Peyer's patch (tissue), 4 donors: Measurements from ENCODE around the gene FBXL4. TPM values are rescaled to one million over a fixed set of nuclear protein-coding genes. Genes with fewer than 3 reads are reported as not detected.
A peak's percentile ranks its signal among the peaks of the same experiment; 100 is the strongest.

Source experiments
- DNase-seq, 3 donors: peaks; one replicate each; pipeline ENCODE4 v3.0.0-alpha.2; 2017 to 2019
- H3K27ac ChIP-seq, 4 donors: fragments of 200-600 bp; sonication (generic); one replicate each; pipeline ENCODE4 v1.5.1; 2016 to 2019
- H3K27me3 ChIP-seq, 2 donors: fragments of 200-600 bp; sonication (generic); one replicate each; pipeline ENCODE4 v1.5.1; 2019
- H3K36me3 ChIP-seq, 3 donors: fragments of 200-600 bp; sonication (generic); one replicate each; pipeline ENCODE4 v1.5.1; 2016 to 2019
- H3K4me1 ChIP-seq, 4 donors: fragments of 200-600 bp; sonication (generic); one replicate each; pipeline ENCODE4 v1.5.1; 2016 to 2019
- H3K4me3 ChIP-seq, 4 donors: fragments of 200-600 bp; sonication (generic); 1 replicate in 3 of 4; 2 replicates in 1 of 4; pipeline ENCODE4 v1.5.1; 2016 to 2019; ENCODE audit warnings: mild to moderate bottlenecking in 1 of 4
- H3K9me3 ChIP-seq, 4 donors: fragments of 200-600 bp; sonication (generic); one replicate each; pipeline ENCODE4 v1.5.1; 2016 to 2019; ENCODE audit warnings: mild to moderate bottlenecking in 1 of 4
- POLR2A ChIP-seq, 2 donors: fragments of 450-650 bp; IDR thresholded peaks; one replicate each; pipeline ENCODE4 v1.5.1; 2017; ENCODE audit warnings: antibody characterized with exemption in 2 of 2, mild to moderate bottlenecking in 2 of 2, moderate library complexity in 2 of 2
- total RNA-seq, 4 donors: library from RNA; depleted of rRNA; stranded (reverse); fragments of >200 nt; gene quantifications; one replicate each; pipeline ENCODE4 v1.1.0, GENCODE V29; 2016
- TF ChIP-seq, protein P1 (sequence below), 6 experiments: fragments of 450-650 bp in 4 of 6; fragments of 200-600 bp in 2 of 6; sonication (generic) in 1 of 6; IDR thresholded peaks; one replicate each; pipeline ENCODE4 v1.5.1; 2017 to 2019; ENCODE audit warnings: antibody characterized with exemption in 6 of 6, mild to moderate bottlenecking in 3 of 6, moderate library complexity in 1 of 6

Gene FBXL4
- total RNA-seq, 4 donors from 2014 or later: 19.1 to 24.8 (median 21.2) TPM

DNA sequence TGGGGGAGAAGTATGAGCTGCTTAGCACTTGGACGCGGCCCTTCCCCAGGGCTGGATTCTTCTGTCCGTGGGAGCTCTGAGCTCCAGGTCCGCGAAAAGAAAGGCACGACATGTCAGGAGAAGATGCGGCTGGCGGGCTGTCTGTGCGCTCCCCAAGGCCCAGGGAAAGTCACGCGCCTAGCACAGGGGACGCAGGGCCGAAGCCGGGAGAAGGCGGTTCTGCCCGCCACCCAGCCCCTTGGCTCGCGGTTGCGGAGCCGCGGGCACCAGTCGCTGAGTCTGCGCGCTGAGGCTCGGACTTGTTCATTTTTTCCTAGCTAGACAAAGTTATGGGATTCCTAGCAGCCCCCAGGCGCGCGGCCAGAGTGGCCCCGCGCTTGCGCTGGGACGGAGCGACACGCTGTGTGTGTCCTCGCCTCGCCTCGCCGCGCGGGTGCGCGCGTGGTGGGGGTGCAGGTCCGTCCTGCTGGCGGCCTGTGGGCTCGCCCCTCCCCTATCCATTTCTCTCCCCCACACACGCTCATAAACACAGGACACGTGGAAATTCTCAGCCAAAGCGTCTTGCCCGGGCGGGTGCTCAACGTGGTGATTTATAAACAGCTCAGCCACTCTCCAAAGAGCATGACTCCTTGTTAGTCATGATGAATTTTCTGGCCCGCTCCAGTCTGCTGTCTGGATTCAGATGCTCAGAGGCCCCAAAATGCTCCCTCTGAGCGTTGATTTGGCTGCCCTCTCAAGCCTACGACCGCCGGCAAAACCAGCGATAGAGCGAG is 115.3 kb downstream of the FBXL4 start:
- no peak for DNase-seq
- no peak for TF ChIP-seq POLR2A (IDR thresholded peaks at IDR 0.05)
- TF ChIP-seq, protein P1, sequence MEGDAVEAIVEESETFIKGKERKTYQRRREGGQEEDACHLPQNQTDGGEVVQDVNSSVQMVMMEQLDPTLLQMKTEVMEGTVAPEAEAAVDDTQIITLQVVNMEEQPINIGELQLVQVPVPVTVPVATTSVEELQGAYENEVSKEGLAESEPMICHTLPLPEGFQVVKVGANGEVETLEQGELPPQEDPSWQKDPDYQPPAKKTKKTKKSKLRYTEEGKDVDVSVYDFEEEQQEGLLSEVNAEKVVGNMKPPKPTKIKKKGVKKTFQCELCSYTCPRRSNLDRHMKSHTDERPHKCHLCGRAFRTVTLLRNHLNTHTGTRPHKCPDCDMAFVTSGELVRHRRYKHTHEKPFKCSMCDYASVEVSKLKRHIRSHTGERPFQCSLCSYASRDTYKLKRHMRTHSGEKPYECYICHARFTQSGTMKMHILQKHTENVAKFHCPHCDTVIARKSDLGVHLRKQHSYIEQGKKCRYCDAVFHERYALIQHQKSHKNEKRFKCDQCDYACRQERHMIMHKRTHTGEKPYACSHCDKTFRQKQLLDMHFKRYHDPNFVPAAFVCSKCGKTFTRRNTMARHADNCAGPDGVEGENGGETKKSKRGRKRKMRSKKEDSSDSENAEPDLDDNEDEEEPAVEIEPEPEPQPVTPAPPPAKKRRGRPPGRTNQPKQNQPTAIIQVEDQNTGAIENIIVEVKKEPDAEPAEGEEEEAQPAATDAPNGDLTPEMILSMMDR (IDR thresholded peaks at IDR 0.05): no peak
- H3K27ac ChIP-seq: no peak overlapping the region
- peaks cover 0 to 10% (median 0%) of the 10 kb centered on the region in 4 donors for H3K9me3 ChIP-seq
- peak overlapping the region in 3 of 4 donors; percentile 56 to 61 (median 58) for H3K4me3 ChIP-seq
- peaks cover 0 to 77% of the 10 kb centered on the region in 2 donors for H3K27me3 ChIP-seq
- no peaks in the 10 kb centered on the region for H3K36me3 ChIP-seq
- H3K4me1 ChIP-seq: peaks cover 2 to 62% (median 16%) of the 10 kb centered on the region in 4 donors

DNA sequence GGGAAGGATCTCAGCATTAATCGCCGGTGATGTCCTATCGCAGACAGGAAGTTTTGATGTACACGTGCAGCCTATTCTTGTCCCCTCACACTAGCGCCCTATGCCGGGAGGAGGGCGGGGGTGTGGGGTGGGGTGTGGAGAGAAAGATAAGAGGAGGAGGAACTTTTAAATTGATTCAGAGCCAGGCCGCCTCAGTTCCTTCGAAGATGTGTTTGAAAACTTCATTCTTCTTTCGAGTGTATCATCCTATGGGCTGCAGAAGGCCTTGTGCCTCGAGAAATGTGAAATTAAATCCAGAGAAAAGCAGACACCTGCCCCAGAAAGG is 115.8 kb downstream of the FBXL4 start:
- Histone ChIP-seq H3K36me3 (no peaks in the 10 kb centered on the region), H3K27me3 (peaks cover 0 to 77% of the 10 kb centered on the region in 2 donors), H3K4me1 (peaks cover 2 to 66% (median 16%) of the 10 kb centered on the region in 4 donors), H3K27ac (no peak overlapping the region), H3K4me3 (no peak overlapping the region), H3K9me3 (peaks cover 0 to 10% (median 0%) of the 10 kb centered on the region in 4 donors)
- TF ChIP-seq, protein P1 (IDR thresholded peaks at IDR 0.05): no peak
- TF ChIP-seq POLR2A (IDR thresholded peaks at IDR 0.05): no peak
- no peak for DNase-seq

DNA sequence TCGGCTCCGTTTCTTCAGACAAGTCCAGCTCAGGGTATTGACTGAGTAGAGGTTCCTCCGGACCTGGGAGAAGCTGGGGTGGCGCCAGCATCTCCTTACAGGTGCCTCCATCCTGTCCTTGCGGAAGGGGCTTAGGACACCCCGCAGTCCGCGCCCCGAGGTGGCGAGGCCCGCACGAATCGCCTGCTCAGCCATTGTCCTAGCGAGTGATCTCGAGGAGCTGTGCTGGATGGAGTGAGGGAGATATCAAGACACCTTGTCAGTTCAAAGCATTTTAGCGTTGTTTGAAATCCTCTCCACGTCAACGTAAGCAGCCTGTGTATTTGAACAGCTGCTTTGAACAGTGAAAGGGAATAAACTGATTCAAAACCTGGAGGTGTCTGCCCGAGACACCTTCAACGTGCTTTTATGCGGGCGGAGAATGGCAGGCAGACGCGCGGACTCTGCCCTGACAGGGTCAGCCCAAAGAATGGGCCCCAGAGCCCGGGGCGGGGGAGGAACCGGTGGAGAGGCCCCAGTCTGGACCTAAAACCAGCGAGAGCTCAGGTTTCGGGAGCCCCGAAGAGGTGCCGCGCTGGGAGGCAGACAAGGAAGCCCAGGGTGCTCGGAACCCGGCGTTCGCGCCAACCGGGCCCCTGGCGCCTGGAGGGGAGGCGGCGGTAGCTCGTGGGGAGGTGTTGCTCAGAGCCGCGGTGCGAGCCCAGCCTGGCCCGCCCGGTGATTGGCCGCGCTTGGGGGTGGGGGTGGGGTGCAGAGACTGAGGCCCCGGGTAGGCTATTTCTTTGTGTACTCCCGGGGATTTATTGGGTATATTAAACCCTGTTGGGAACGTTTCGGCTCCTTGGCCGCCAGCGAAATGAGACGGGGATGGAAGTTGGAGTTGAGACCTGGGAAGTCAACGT is 116.4 kb downstream of the FBXL4 start:
- H3K27me3 ChIP-seq: peaks cover 0 to 77% of the 10 kb centered on the region in 2 donors
- peaks cover 0 to 10% (median 0%) of the 10 kb centered on the region in 4 donors for H3K9me3 ChIP-seq
- H3K4me1 ChIP-seq: peaks cover 2 to 66% (median 16%) of the 10 kb centered on the region in 4 donors
- peak in 1 of 3 donors; percentile 51 for DNase-seq
- no peak overlapping the region for H3K4me3 ChIP-seq
- H3K36me3 ChIP-seq: no peaks in the 10 kb centered on the region
- TF ChIP-seq, protein P1 (IDR thresholded peaks at IDR 0.05): no peak
- no peak for TF ChIP-seq POLR2A (IDR thresholded peaks at IDR 0.05)
- no peak overlapping the region for H3K27ac ChIP-seq

DNA sequence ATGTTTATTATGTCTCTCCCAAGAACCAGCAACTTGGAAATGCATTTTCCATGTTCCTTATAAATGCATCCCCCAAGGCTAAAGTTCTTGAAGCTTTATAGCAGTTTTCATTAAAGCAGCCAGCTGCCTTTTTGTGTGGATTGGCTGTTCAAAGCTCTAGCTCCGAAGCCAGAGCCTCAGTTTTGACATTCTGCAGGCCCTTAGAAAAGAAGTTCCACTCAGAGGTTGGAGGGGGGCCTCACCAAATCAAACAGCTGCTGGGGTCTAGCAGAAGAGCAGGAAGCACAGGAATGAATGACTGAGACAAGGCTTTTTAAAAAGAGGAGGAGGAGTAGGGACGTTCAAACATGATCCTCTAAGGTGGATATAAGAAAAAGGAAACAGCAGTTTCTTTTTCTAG is 117.6 kb downstream of the FBXL4 start:
- DNase-seq: no peak
- no peaks in the 10 kb centered on the region for H3K36me3 ChIP-seq
- peaks cover 0 to 10% (median 0%) of the 10 kb centered on the region in 4 donors for H3K9me3 ChIP-seq
- H3K4me3 ChIP-seq: no peak overlapping the region
- H3K27me3 ChIP-seq: peaks cover 0 to 77% of the 10 kb centered on the region in 2 donors
- no peak overlapping the region for H3K27ac ChIP-seq
- TF ChIP-seq, protein P1 (IDR thresholded peaks at IDR 0.05): no peak
- no peak for TF ChIP-seq POLR2A (IDR thresholded peaks at IDR 0.05)
- peaks cover 0 to 56% (median 11%) of the 10 kb centered on the region in 4 donors for H3K4me1 ChIP-seq

DNA sequence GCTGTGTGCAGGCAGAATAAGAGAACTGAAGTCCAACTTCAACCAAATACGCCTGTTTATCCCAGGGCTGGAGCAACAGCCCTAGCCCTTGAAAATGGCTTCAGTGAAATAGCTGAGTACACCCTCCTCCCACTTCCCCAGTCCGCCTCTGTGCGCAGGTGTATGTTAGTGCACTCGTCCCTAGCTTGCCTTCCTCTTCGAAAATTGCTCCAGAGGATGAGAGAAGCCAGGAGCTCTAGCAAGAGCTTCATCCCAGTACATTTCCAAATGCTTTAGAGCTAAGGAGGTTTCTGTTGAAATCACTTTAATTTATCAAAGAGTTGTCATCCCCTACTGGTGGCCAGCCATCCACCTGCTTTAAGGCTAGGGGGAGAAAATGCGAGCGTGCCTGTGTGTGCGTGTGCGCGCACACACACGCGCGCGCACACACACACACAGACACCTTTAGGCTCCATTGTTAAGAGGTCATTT is 118.8 kb downstream of the FBXL4 start:
- H3K27ac ChIP-seq: no peak overlapping the region
- DNase-seq: no peak
- peaks cover 0 to 10% (median 0%) of the 10 kb centered on the region in 4 donors for H3K9me3 ChIP-seq
- H3K27me3 ChIP-seq: peaks cover 0 to 88% of the 10 kb centered on the region in 2 donors
- no peak overlapping the region for H3K4me3 ChIP-seq
- H3K36me3 ChIP-seq: no peaks in the 10 kb centered on the region
- H3K4me1 ChIP-seq: peaks cover 0 to 52% (median 10%) of the 10 kb centered on the region in 4 donors
- TF ChIP-seq, protein P1 (IDR thresholded peaks at IDR 0.05): no peak
- TF ChIP-seq POLR2A (IDR thresholded peaks at IDR 0.05): no peak
